ENCODE data around the gene IGF2BP2.
"Not testable (repeated sequence)": the region's sequence is repeated elsewhere in the genome, so short reads cannot be mapped to it uniquely, and the experiment has no call there.

Gene IGF2BP2

GRCh38 chr3:185709251-185709955 lies 115.4 kb downstream of the IGF2BP2 start:
- DNase-seq (ENCODE audit: extremely low read depth, low read depth) = no peak
- no peak for TF ChIP-seq CTCF (IDR thresholded peaks at IDR 0.05; ENCODE audit: low read depth, low read length)

GRCh38 chr3:185708392-185708791 lies 116.5 kb downstream of the IGF2BP2 start:
- DNase-seq (ENCODE audit: extremely low read depth, low read depth) = no peak
- TF ChIP-seq CTCF (IDR thresholded peaks at IDR 0.05; ENCODE audit: low read depth, low read length) = no peak

DNA sequence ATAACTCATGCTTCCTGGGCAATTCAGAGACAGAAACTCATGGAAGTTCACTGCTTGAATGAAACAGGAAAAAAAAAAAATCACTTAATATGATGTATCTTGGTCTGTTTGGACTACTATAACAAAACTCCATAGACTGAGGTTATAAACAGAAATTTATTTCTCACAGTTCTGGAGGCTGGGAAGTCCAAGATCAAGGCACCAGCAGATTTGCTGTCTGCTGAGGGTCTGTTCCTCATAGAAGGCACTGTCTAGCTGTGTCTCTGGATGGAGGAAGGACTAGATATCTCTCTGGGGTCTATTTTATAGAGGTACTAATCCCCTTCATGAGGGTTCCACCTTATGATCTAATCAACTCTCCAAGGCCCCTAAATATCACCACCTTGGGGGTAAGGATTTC lies 119.3 kb downstream of the IGF2BP2 start:
- no peak for TF ChIP-seq CTCF (IDR thresholded peaks at IDR 0.05; ENCODE audit: low read depth, low read length)
- DNase-seq (ENCODE audit: extremely low read depth, low read depth) = no peak

GRCh38 chr3:185702262-185703225 lies 122.3 kb downstream of the IGF2BP2 start:
- no peak for DNase-seq (ENCODE audit: extremely low read depth, low read depth)
- no peak for TF ChIP-seq CTCF (IDR thresholded peaks at IDR 0.05; ENCODE audit: low read depth, low read length)

DNA sequence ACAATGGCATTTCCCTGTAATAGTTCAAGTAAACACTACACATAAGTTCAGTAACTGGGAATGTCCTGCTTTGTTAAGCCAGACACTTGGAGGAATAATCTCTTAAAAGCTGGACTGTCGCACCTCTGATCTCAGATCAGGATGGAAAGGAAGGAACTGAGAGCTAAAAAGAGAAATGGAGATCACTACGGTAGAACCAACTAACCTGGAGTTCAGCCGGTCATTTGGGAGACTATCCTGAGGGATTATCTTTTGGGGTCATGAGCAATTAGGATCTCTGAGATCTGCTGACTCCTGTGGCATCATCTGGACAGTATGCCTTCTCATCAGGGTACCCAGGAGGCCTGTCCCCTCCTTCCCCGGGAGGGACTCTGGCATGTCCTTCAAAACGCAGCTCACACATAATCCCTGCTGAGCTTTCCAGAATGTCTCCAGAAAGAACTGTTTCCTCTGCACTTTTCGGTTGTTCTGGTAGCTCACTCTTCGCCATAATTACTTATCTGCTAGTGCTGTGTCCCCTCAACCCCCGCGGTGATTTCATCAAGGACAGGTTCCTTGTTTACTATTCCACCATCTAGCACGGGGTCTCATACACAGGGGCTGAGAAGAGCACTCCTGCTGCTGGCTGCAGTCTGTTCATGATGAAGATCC lies 123.1 kb downstream of the IGF2BP2 start:
- no peak for DNase-seq (ENCODE audit: extremely low read depth, low read depth)
- no peak for TF ChIP-seq CTCF (IDR thresholded peaks at IDR 0.05; ENCODE audit: low read depth, low read length)

DNA sequence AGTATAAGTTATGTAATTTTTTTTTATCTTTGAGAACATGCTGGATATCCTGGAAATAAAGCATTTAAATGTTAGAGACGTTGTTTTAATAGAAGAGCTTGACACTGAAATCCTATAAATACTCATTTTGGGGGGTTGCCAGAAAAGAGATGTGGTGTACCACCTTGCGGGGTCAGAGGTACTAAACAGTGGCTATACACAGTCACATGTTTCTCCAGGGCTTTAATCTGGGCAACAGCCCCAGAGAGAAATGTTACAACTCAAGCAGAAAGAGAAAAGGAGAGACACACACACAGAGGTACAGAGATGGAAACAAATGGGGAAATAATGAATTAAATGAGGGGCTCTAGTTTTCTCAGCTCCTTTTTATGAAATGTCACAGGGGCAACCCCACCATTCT lies 124.9 kb downstream of the IGF2BP2 start:
- TF ChIP-seq CTCF (IDR thresholded peaks at IDR 0.05; ENCODE audit: low read depth, low read length) = no peak
- DNase-seq (ENCODE audit: extremely low read depth, low read depth) = no peak

- not testable (repeated sequence) for DNase-seq (ENCODE audit: extremely low read depth, low read depth)
Measured at GRCh38 chr3:185697228-185697627, 127.6 kb downstream of the IGF2BP2 start.

Measured in AG09319 (cell line).